HEK293T (cell line): Measurements from ENCODE around the gene STK16.

Experiments
- BHLHE40 ChIP-seq: fragments of 450-650 bp; IDR thresholded peaks from 2 replicates; pipeline ENCODE4 v1.6.1; 2016; ENCODE audit warnings: mild to moderate bottlenecking, moderate library complexity, borderline replicate concordance
- CTBP1 ChIP-seq: fragments of 450-650 bp; IDR thresholded peaks from 2 replicates; pipeline ENCODE4 v1.6.1; 2016; ENCODE audit warnings: borderline replicate concordance
- ELF4 ChIP-seq: fragments of 450-650 bp; IDR thresholded peaks from 2 replicates; pipeline ENCODE4 v1.6.1; 2017; ENCODE audit warnings: antibody characterized with exemption
- FOXK2 ChIP-seq: fragments of 450-650 bp; IDR thresholded peaks from 2 replicates; pipeline ENCODE4 v1.6.1; 2016; ENCODE audit warnings: mild to moderate bottlenecking
- SP1 ChIP-seq: fragments of 450-650 bp; IDR thresholded peaks from 2 replicates; pipeline ENCODE4 v1.6.1; 2017
- SUZ12 ChIP-seq: fragments of 450-650 bp; IDR thresholded peaks from 2 replicates; pipeline ENCODE4 v1.6.1; 2016; ENCODE audit warnings: mild to moderate bottlenecking

DNA sequence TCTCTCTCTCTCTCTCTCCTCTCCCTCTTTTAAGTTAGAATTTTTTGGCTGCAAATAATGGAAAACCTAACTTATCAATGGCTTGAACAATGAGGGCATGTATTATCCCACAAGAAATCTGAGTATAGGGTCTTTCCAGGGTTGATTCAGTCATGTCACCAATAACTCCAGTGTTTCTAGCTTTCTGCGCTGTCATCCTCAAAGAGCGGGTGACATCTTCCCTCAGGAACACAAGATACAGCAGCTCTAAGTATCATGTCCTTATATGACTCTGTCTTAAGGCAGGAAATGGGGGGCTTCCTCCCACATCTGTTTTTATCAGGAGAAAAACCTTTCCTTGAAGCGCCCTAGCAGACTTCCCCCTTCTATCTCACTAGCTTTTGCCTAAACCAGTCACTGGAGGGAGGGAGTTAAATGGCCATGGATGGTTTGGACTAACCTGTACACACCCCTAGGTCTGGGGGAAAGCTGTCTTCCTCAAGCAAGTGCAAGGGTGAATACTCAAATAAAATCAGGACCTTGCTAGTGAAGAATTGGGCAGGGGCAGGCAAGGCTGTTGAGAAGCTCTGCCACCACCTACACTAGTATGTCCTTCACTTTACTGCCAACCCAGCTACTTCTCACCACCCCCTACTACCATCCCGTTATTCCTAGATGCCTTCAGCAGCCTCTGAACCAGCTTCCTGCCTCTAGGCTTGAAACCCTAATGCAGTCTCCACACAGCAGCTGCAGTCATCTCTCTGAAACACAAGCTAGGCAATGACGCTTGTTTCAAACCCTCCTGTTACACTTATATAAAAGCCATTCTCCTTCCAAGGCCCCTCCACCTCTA, 16.0 kb downstream of the STK16 start:
- TF ChIP-seq SP1 (no peak), BHLHE40 (no peak), ELF4 (no peak), FOXK2 (no peak), SUZ12 (no peak), CTBP1 (no peak)
